ENCODE data around the gene MED9.

The MED9 gene

DNA sequence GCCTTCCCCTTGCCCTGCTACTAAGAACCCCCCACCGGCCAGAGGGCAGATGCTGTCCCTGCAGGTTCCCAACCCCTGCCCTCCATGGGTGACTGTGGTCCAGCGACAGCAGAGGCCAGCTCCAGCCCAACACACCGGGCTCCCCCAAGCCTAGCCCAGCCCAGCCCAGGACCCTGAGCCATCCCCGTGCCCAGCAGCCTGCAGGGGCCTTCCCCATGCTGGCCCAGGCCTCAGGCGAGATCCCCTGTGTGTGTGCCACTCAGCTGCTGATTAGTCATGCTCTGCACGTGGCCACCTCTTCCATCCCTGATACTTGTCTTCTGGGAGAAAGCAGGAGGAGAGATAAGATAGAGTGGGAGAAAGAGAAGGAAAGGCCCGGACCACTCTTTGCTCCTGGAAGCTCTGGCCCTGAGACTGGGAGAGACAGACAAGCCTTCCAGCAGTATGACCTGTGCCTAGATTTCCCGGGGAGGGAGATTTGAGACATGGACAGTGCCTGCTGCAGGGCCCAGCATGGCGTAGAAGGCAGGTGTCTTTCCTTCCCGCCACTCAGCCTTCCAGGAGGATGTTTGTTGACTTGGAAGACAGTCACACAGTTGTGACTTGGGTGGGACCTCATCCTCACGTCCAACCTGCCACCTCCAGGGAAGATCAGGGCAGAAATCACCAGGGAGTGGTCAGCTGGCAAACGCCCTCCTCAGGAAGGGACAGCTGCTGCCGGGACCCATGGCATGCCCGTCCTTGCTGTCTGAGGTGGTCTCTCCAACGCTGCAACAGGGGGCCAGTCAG, 60.7 kb downstream of the MED9 start:
- Histone ChIP-seq H3K79me2 (ENCODE audit: insufficient read depth, low read length) (no peaks in the 10 kb centered on the region), H3K4me2 (ENCODE audit: insufficient read depth, low read length) (no peak overlapping the region), H3K9me3 (ENCODE audit: insufficient read depth, low read length, severe bottlenecking) (no peaks in the 10 kb centered on the region), H3K4me1 (ENCODE audit: insufficient read depth, low read length) (no peaks in the 10 kb centered on the region), H4K20me1 (ENCODE audit: insufficient read depth, low read length) (no peaks in the 10 kb centered on the region), H3K27me3 (ENCODE audit: insufficient read depth, low read length, poor library complexity) (no peaks in the 10 kb centered on the region), H3K36me3 (ENCODE audit: insufficient read depth, low read length) (no peaks in the 10 kb centered on the region), H2AFZ (ENCODE audit: low read depth, low read length) (no peak overlapping the region), H3K27ac (ENCODE audit: low read length) (peak overlapping the region; percentile 34; the same call in 1 of the 2 replicates), H3K9ac (ENCODE audit: low read depth, low read length) (no peak overlapping the region), H3K4me3 (ENCODE audit: low read depth in 1 of 2, low read length in 2 of 2) (no peak overlapping the region)
- ATAC-seq (ENCODE audit: insufficient read depth, low read depth) (no peak), DNase-seq (no peak)
- TF ChIP-seq, protein P1, sequence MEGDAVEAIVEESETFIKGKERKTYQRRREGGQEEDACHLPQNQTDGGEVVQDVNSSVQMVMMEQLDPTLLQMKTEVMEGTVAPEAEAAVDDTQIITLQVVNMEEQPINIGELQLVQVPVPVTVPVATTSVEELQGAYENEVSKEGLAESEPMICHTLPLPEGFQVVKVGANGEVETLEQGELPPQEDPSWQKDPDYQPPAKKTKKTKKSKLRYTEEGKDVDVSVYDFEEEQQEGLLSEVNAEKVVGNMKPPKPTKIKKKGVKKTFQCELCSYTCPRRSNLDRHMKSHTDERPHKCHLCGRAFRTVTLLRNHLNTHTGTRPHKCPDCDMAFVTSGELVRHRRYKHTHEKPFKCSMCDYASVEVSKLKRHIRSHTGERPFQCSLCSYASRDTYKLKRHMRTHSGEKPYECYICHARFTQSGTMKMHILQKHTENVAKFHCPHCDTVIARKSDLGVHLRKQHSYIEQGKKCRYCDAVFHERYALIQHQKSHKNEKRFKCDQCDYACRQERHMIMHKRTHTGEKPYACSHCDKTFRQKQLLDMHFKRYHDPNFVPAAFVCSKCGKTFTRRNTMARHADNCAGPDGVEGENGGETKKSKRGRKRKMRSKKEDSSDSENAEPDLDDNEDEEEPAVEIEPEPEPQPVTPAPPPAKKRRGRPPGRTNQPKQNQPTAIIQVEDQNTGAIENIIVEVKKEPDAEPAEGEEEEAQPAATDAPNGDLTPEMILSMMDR (IDR thresholded peaks at IDR 0.05; ENCODE audit: borderline replicate concordance, extremely low read depth, low read length, poor library complexity, severe bottlenecking): no peak
- TF ChIP-seq EZH2 (IDR thresholded peaks at IDR 0.05; ENCODE audit: borderline replicate concordance, low read depth, low read length, severe bottlenecking): no peak

DNA sequence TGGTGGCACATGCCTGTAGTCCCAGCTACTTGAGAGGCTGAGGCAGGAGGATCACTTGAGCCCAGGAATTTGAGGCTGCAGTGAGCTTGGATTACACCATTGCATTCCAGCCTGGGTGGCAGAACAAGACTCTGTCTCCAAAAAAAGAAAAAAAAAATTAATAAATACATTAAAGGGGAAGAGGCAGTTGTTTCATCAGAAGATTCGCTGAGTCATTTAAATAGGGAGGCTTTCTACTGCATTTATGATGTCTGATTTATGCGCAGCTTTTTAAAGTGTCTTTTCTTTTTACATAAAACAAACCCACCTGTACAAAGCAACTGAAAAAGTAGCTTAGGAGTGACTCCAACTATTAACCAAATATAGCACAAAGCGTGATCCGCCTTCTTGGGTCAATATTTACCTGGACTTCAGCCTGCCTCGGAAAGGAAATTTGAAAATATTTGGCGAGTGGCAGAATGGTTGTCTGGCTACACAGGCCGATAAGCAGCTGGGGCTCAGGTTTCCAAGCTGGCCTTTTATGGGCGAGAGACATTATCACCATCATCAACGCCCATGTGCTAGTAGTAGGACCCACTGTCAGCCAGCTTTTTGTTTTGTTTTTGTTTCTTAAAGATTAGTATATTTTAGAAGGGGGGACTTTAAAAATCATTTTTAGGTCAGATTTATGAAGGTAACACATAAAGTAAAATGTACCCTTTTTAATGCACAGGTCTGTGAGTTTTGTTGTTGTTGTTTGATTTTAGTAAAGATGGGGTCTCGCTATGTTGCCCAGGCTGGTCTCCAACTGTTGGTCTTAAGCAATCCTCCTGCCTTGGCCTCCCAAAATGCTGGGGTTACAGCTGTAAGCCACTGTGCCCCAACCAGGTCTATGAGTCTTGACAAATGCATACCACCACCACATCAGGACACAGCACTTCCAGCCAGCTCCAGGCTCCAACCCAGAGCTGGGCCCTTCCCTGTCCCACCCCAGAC, 61.9 kb downstream of the MED9 start:
- Histone ChIP-seq H3K4me2 (ENCODE audit: insufficient read depth, low read length) (no peak overlapping the region), H4K20me1 (ENCODE audit: insufficient read depth, low read length) (no peaks in the 10 kb centered on the region), H3K9me3 (ENCODE audit: insufficient read depth, low read length, severe bottlenecking) (no peaks in the 10 kb centered on the region), H2AFZ (ENCODE audit: low read depth, low read length) (no peak overlapping the region), H3K27me3 (ENCODE audit: insufficient read depth, low read length, poor library complexity) (no peaks in the 10 kb centered on the region), H3K9ac (ENCODE audit: low read depth, low read length) (no peak overlapping the region), H3K79me2 (ENCODE audit: insufficient read depth, low read length) (no peaks in the 10 kb centered on the region), H3K4me3 (ENCODE audit: low read depth in 1 of 2, low read length in 2 of 2) (no peak overlapping the region), H3K36me3 (ENCODE audit: insufficient read depth, low read length) (no peaks in the 10 kb centered on the region), H3K27ac (ENCODE audit: low read length) (no peak overlapping the region), H3K4me1 (ENCODE audit: insufficient read depth, low read length) (no peaks in the 10 kb centered on the region)
- no peak for DNase-seq
- ATAC-seq (ENCODE audit: insufficient read depth, low read depth): no peak
- TF ChIP-seq EZH2 (IDR thresholded peaks at IDR 0.05; ENCODE audit: borderline replicate concordance, low read depth, low read length, severe bottlenecking): no peak
- TF ChIP-seq, protein P1 (IDR thresholded peaks at IDR 0.05; ENCODE audit: borderline replicate concordance, extremely low read depth, low read length, poor library complexity, severe bottlenecking): no peak

DNA sequence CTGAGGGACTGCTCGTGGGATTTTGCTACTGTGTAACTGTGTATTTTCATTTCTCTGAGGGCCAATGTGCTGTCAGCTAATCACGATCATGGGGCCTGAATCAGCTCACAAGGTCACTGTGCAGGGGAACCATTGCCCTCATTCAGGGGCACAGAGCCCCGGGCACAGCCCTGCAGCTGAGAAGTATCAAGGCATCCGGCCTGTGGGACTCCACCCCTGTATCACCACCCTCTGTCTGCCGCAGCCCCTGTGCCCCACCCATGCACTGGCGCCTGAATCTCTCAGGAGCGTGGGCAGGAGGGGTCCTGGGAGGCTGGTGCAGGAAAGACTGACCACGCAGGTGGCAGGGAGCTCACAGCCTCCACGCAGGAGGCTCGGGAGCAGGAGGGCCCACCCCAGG, 62.8 kb downstream of the MED9 start:
- Histone ChIP-seq H3K9me3 (ENCODE audit: insufficient read depth, low read length, severe bottlenecking) (no peaks in the 10 kb centered on the region), H3K79me2 (ENCODE audit: insufficient read depth, low read length) (no peaks in the 10 kb centered on the region), H3K36me3 (ENCODE audit: insufficient read depth, low read length) (no peaks in the 10 kb centered on the region), H4K20me1 (ENCODE audit: insufficient read depth, low read length) (no peaks in the 10 kb centered on the region), H3K27me3 (ENCODE audit: insufficient read depth, low read length, poor library complexity) (no peaks in the 10 kb centered on the region), H3K27ac (ENCODE audit: low read length) (no peak overlapping the region), H2AFZ (ENCODE audit: low read depth, low read length) (no peak overlapping the region), H3K4me2 (ENCODE audit: insufficient read depth, low read length) (no peak overlapping the region), H3K4me1 (ENCODE audit: insufficient read depth, low read length) (no peaks in the 10 kb centered on the region), H3K4me3 (ENCODE audit: low read depth in 1 of 2, low read length in 2 of 2) (no peak overlapping the region), H3K9ac (ENCODE audit: low read depth, low read length) (no peak overlapping the region)
- DNase-seq: no peak
- no peak for ATAC-seq (ENCODE audit: insufficient read depth, low read depth)
- no peak for TF ChIP-seq EZH2 (IDR thresholded peaks at IDR 0.05; ENCODE audit: borderline replicate concordance, low read depth, low read length, severe bottlenecking)
